Kidney (tissue), 14 donors: Measurements from ENCODE around the gene KCNN3. TPM values are rescaled to one million over a fixed set of nuclear protein-coding genes. Genes with fewer than 3 reads are reported as not detected.

Experiments
- DNase-seq, 5 donors: peaks; one replicate each; pipeline ENCODE4 v3.0.0-alpha.2; 2013 to 2020
- FAIRE-seq: peaks from 2 replicates; lab custom pipeline; 2012; peaks lifted over from hg19 to GRCh38; lab: Jason Lieb, UNC
- H3K27ac ChIP-seq, 2 donors: one replicate each; pipeline ENCODE4 v1.7.0; 2013; ENCODE audit warnings: low read depth in 2 of 2, low read length in 2 of 2, inconsistent platforms in 1 of 2
- H3K27me3 ChIP-seq: one replicate; pipeline ENCODE4 v1.7.1; 2013; ENCODE audit warnings: low read length, inconsistent platforms; ENCODE audit not compliant: control insufficient read depth, insufficient read depth
- H3K36me3 ChIP-seq, 3 donors: one replicate each; pipeline versions ENCODE4 v1.7.0 to v1.7.1; 2013; ENCODE audit warnings: low read length in 3 of 3, control low read depth in 1 of 3, inconsistent platforms in 1 of 3; ENCODE audit not compliant: insufficient read depth in 3 of 3, control insufficient read depth in 2 of 3
- H3K4me1 ChIP-seq, 3 donors: one replicate each; pipeline versions ENCODE4 v1.7.0 to v1.7.1; 2013; ENCODE audit warnings: low read length in 3 of 3, inconsistent platforms in 1 of 3, low read depth in 1 of 3; ENCODE audit not compliant: control insufficient read depth in 2 of 3, insufficient read depth in 2 of 3
- H3K4me3 ChIP-seq, 3 donors: one replicate each; pipeline versions ENCODE4 v1.7.0 to v1.8.1; 2013; ENCODE audit warnings: low read length in 3 of 3, control low read depth in 1 of 3, inconsistent platforms in 1 of 3
- H3K9ac ChIP-seq, 3 donors: one replicate each; pipeline versions ENCODE4 v1.7.0 to v1.7.1; 2013; ENCODE audit warnings: low read length in 3 of 3, control low read depth in 1 of 3, inconsistent platforms in 1 of 3
- H3K9me3 ChIP-seq, 3 donors: one replicate each; pipeline versions ENCODE4 v1.7.0 to v1.7.1; 2013; ENCODE audit warnings: low read length in 3 of 3, control low read depth in 1 of 3, inconsistent platforms in 1 of 3; ENCODE audit not compliant: control insufficient read depth in 2 of 3, insufficient read depth in 1 of 3
- CTCF ChIP-seq: IDR thresholded peaks from 3 replicates; pipeline ENCODE4 v1.5.1; 2012; ENCODE audit warnings: mild to moderate bottlenecking, moderate library complexity, borderline replicate concordance; ENCODE audit not compliant: insufficient read depth; ENCODE audit errors: extremely low read depth
- intact Hi-C: fragments of 100-400 bp; cut with DNase I; formaldehyde crosslinking; loops from one replicate; pipeline ENCODE4 v1.11.1; 2022
- polyA plus RNA-seq: library from polyadenylated mRNA; stranded (reverse); fragments of 350-450 nt; fragmentation: Illumina TruSeq; extraction: RNeasy Lipid Tissue Mini Kit (QIAGEN cat#74804); gene quantifications from one replicate; pipeline ENCODE4 v1.2.3, GENCODE V29; 2014; ENCODE audit warnings: low read depth, low replicate concordance; ENCODE audit not compliant: insufficient read depth
- total RNA-seq: library from RNA; stranded (reverse); fragmentation: NEBNext Ultra II Directional; extraction: Animal tissue kit (Norgen Biotek cat#: 25700); gene quantifications from one replicate; pipeline ENCODE4 v1.2.1, GENCODE V29; 2021
- donor health status: control.
- donor health status: control.
- donor health status: control.
- donor health status: control.
- donor health status: control.
- donor health status: DM: yes; HTN: yes; CAD: no.
- donor health status: Normal renal cell carcinoma (clear cell type).

The KCNN3 gene
- total and polyA plus RNA-seq, 2 donors from 2014 or later = 2.6 to 5.6 TPM

- Histone ChIP-seq H3K9ac (no peak overlapping the region), H3K36me3 (no peaks in the 10 kb centered on the region), H3K27me3 (no peaks in the 10 kb centered on the region), H3K4me1 (peaks cover 0 to 9% (median 4%) of the 10 kb centered on the region in 3 donors), H3K27ac (no peak overlapping the region), H3K9me3 (no peaks in the 10 kb centered on the region), H3K4me3 (no peak overlapping the region)
- DNase-seq = peak in 1 of 5 donors; percentile 46
- FAIRE-seq = no peak
- intact Hi-C loops = no loop called here
- no peak for TF ChIP-seq CTCF
Measured at GRCh38 chr1:154729031-154729442, 141.0 kb downstream of the KCNN3 start.

GRCh38 chr1:154726896-154727753, 143.0 kb downstream of the KCNN3 start:
- FAIRE-seq = no peak
- H3K36me3 ChIP-seq = no peaks in the 10 kb centered on the region
- intact Hi-C loops = no loop called here
- H3K27ac ChIP-seq = no peak overlapping the region
- peaks cover 0 to 9% (median 4%) of the 10 kb centered on the region in 3 donors for H3K4me1 ChIP-seq
- no peak overlapping the region for H3K4me3 ChIP-seq
- DNase-seq = no peak
- H3K27me3 ChIP-seq = no peaks in the 10 kb centered on the region
- H3K9ac ChIP-seq = no peak overlapping the region
- TF ChIP-seq CTCF = no peak
- H3K9me3 ChIP-seq = no peaks in the 10 kb centered on the region

- Histone ChIP-seq H3K27me3 (no peaks in the 10 kb centered on the region), H3K27ac (no peak overlapping the region), H3K36me3 (no peaks in the 10 kb centered on the region), H3K4me1 (peaks cover 0 to 9% (median 4%) of the 10 kb centered on the region in 3 donors), H3K4me3 (no peak overlapping the region), H3K9me3 (no peaks in the 10 kb centered on the region), H3K9ac (peak overlapping the region in 1 of 3 donors; percentile 30)
- intact Hi-C loops = no loop called here
- TF ChIP-seq CTCF = no peak
- FAIRE-seq (no peak), DNase-seq (no peak)
Measured at GRCh38 chr1:154726443-154726842, 143.6 kb downstream of the KCNN3 start.
